ENCODE results near the gene UGT1A9. TPM values are rescaled to one million over a fixed set of nuclear protein-coding genes. Genes with fewer than 3 reads are reported as not detected.

Gene UGT1A9
- total RNA-seq, 2 donors from 2014 or later: not detected

DNA sequence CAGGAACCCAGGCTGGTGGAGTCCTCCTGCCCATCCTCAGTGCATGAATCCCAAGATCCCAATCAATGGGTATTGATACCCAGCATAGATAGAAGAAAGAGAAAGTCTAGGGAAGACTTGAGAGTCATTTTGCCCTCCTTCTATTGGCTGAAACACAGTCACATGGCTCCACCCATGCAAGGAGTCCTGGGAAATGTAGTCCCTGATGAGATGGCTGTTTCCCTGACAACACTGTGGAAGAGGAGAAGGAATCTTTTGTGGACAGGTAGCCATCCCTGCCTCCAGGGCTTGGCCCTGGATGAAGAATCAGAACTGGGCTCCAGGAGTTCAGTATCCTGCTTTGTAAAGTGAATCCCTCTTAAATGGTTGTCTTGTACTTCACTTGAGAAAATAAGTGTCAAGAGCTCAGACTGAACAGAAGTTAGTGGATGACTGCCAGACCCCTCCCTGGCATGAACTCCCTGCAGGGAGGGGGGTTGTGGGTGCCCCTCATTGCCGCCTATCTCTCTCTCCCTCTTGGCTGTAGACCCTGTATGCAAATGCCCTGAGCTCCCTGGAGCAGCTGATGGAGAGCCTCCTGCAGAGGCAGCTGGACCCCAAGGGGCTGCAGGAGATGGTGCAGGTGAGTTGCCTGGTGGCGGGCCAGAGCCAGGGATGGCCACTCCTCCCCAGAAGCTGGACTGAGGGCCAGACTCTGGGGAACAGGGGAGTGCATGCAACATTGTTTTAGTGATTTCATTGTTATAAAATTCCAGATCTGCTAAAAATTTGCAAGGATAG lies 142.5 kb downstream of the UGT1A9 start:
- DNase-seq (ENCODE audit: low spot score): no peak
- H3K9me3 ChIP-seq: no peaks in the 10 kb centered on the region
- no peak for ATAC-seq (ENCODE audit: insufficient number of reproducible peaks, low FRiP score, low read depth)
- TF ChIP-seq, protein P1, sequence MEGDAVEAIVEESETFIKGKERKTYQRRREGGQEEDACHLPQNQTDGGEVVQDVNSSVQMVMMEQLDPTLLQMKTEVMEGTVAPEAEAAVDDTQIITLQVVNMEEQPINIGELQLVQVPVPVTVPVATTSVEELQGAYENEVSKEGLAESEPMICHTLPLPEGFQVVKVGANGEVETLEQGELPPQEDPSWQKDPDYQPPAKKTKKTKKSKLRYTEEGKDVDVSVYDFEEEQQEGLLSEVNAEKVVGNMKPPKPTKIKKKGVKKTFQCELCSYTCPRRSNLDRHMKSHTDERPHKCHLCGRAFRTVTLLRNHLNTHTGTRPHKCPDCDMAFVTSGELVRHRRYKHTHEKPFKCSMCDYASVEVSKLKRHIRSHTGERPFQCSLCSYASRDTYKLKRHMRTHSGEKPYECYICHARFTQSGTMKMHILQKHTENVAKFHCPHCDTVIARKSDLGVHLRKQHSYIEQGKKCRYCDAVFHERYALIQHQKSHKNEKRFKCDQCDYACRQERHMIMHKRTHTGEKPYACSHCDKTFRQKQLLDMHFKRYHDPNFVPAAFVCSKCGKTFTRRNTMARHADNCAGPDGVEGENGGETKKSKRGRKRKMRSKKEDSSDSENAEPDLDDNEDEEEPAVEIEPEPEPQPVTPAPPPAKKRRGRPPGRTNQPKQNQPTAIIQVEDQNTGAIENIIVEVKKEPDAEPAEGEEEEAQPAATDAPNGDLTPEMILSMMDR (IDR thresholded peaks at IDR 0.05): no peak
- H3K4me3 ChIP-seq: no peak overlapping the region
- no peaks in the 10 kb centered on the region for H3K4me1 ChIP-seq (ENCODE audit: control insufficient read depth in 1 of 2, low read depth in 2 of 2)
- no peaks in the 10 kb centered on the region for H3K27me3 ChIP-seq (replicated peaks; ENCODE audit: insufficient read depth)
- H3K36me3 ChIP-seq: no peaks in the 10 kb centered on the region
- H3K27ac ChIP-seq: no peak overlapping the region

DNA sequence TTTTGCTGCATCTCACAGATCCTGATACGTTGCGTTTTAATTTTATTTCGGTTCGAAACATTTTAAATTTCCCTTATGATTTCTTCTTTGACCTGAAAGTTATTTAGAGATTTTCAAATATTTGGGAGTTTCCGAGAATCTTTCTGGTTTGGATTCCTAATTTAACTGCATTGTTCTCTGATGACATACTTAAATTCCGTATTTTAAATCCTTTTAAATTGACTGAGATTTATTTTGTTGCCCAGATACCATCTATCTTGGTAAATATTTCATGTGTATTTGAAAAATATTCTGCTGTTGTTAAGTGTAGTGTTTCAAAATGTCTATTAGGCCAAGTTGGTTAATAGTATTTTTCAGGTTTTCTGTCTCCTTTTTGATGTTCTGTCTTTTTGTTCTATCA lies 144.2 kb downstream of the UGT1A9 start:
- H3K27me3 ChIP-seq (replicated peaks; ENCODE audit: insufficient read depth): no peaks in the 10 kb centered on the region
- H3K4me1 ChIP-seq (ENCODE audit: control insufficient read depth in 1 of 2, low read depth in 2 of 2): no peaks in the 10 kb centered on the region
- H3K36me3 ChIP-seq: no peaks in the 10 kb centered on the region
- no peaks in the 10 kb centered on the region for H3K9me3 ChIP-seq
- TF ChIP-seq, protein P1 (IDR thresholded peaks at IDR 0.05): no peak
- no peak for DNase-seq (ENCODE audit: low spot score)
- no peak for ATAC-seq (ENCODE audit: insufficient number of reproducible peaks, low FRiP score, low read depth)
- H3K27ac ChIP-seq: no peak overlapping the region
- no peak overlapping the region for H3K4me3 ChIP-seq

DNA sequence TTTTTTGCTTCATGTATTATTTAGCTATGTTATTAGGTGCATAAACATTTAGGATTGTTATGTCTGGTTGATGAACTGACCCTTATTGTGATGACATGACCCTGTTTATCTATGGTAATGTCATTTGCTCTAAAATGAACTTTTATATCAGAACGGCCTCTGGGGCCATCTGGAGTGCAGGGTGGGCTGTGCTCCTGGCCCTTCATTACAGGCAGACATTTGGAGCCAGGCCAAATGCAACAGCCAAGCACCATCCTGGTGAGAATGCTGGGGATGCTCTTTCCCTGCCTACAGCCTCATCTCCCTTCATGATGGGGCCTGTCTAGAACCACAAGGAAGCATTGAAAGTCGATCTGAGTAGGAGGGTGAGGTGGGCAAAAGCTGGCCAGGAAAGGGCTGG lies 144.6 kb downstream of the UGT1A9 start:
- Histone ChIP-seq H3K36me3 (no peaks in the 10 kb centered on the region), H3K4me3 (no peak overlapping the region), H3K27me3 (replicated peaks; ENCODE audit: insufficient read depth) (no peaks in the 10 kb centered on the region), H3K9me3 (no peaks in the 10 kb centered on the region), H3K27ac (no peak overlapping the region), H3K4me1 (ENCODE audit: control insufficient read depth in 1 of 2, low read depth in 2 of 2) (no peaks in the 10 kb centered on the region)
- TF ChIP-seq, protein P1 (IDR thresholded peaks at IDR 0.05): no peak
- ATAC-seq (ENCODE audit: insufficient number of reproducible peaks, low FRiP score, low read depth) (no peak), DNase-seq (ENCODE audit: low spot score) (no peak)

DNA sequence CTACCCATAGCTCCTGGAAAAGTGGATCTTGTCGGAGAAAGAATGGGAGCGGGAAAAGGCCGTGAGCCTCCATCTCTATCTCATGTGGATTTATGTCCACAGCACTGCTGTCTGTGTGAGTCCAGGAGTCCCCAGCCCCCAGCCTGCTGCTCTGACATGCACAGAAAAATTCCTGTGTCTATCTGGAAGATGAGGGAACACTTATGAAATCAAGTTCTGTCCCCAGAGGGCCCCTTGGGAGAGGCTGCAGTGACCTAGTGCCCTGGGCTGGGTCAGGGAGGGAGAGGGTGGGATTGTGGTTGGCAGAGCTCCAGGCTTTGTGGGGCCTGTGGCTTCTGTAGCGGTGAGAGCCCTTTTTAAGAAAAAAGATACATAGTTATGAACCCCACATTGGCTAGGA lies 145.1 kb downstream of the UGT1A9 start:
- Histone ChIP-seq H3K4me3 (no peak overlapping the region), H3K9me3 (no peaks in the 10 kb centered on the region), H3K27ac (no peak overlapping the region), H3K36me3 (no peaks in the 10 kb centered on the region), H3K4me1 (ENCODE audit: control insufficient read depth in 1 of 2, low read depth in 2 of 2) (no peaks in the 10 kb centered on the region), H3K27me3 (replicated peaks; ENCODE audit: insufficient read depth) (no peaks in the 10 kb centered on the region)
- DNase-seq (ENCODE audit: low spot score): no peak
- TF ChIP-seq, protein P1 (IDR thresholded peaks at IDR 0.05): no peak
- ATAC-seq (ENCODE audit: insufficient number of reproducible peaks, low FRiP score, low read depth): no peak

DNA sequence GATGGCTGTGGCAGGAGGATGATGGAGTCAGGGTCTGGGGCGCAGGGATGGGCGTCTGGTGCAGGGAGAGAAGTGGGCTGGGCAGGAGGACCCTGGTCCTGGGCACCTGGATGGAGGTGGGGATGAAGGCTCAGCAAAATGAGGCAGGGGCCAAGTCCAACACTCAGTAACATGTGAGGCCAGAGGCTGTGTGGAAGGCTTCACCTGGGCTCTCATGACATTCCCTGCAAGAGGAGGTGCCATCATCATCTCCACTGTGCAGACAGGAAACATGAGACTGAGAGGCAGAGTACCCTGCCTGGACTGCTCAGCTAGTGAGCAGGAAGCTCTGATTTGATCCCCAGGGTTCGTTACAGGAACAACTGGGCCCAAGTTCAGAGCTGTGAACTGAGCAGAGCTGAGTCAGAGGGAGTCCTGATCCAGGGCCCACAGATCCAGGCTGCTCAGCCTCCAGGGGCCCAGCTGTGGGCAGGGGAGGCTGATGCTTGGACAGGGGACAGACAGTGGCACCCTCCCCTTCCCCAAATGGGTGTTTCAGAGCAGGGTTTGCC lies 145.7 kb downstream of the UGT1A9 start:
- H3K4me1 ChIP-seq (ENCODE audit: control insufficient read depth in 1 of 2, low read depth in 2 of 2): no peaks in the 10 kb centered on the region
- no peaks in the 10 kb centered on the region for H3K9me3 ChIP-seq
- H3K4me3 ChIP-seq: no peak overlapping the region
- TF ChIP-seq, protein P1 (IDR thresholded peaks at IDR 0.05): no peak
- DNase-seq (ENCODE audit: low spot score) (no peak), ATAC-seq (ENCODE audit: insufficient number of reproducible peaks, low FRiP score, low read depth) (no peak)
- no peaks in the 10 kb centered on the region for H3K36me3 ChIP-seq
- no peaks in the 10 kb centered on the region for H3K27me3 ChIP-seq (replicated peaks; ENCODE audit: insufficient read depth)
- H3K27ac ChIP-seq: no peak overlapping the region

Data from thoracic aorta (tissue), 2 donors.